ENCODE measurements around the gene AMOTL2.

DNA sequence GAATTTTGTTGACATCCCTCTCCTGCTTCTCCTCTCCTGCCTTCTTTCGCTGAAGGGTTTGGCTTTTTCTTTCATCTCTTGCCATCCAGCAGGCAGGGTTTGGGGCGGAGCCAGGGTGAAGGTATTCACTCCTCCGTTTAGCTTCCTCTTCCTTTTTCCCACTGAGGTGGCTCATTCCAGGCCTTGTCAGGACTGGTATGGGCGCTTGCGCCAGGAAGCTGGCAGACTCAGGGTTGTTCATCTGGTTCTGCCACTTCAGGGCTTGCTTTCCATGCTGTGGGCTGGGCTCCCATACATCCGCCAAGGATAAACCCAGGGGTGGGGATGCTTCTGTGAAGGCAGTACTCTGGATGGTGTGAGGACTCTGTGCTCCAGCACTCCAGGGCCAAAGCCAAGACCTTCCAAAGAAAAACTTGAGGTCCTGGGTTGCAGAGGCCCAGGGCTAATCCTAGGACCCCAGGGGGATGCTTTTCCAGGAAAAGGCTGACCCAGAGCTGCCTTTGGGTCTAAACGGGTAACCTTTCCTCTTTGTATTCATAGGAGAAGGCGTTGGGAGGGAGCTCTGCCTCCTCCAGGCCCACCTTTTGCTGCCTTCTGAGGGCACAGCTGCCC, 7.7 kb upstream of the AMOTL2 start:
- TF ChIP-seq POLR2A (IDR thresholded peaks at IDR 0.05), result no peak
- TF ChIP-seq, protein P1, sequence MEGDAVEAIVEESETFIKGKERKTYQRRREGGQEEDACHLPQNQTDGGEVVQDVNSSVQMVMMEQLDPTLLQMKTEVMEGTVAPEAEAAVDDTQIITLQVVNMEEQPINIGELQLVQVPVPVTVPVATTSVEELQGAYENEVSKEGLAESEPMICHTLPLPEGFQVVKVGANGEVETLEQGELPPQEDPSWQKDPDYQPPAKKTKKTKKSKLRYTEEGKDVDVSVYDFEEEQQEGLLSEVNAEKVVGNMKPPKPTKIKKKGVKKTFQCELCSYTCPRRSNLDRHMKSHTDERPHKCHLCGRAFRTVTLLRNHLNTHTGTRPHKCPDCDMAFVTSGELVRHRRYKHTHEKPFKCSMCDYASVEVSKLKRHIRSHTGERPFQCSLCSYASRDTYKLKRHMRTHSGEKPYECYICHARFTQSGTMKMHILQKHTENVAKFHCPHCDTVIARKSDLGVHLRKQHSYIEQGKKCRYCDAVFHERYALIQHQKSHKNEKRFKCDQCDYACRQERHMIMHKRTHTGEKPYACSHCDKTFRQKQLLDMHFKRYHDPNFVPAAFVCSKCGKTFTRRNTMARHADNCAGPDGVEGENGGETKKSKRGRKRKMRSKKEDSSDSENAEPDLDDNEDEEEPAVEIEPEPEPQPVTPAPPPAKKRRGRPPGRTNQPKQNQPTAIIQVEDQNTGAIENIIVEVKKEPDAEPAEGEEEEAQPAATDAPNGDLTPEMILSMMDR (IDR thresholded peaks at IDR 0.05), result no peak

All from Peyer's patch (tissue), 4 donors.